DMS153 treated with DMSO at 0.1 percent for 48 hours (cell line): ENCODE measurements around the gene LRRC3.

Experiments
- DNase-seq: peaks from one replicate; lab custom pipeline; 2025; ENCODE audit not compliant: unreplicated experiment; lab: John Stamatoyannopoulos, UW

Gene LRRC3

GRCh38 chr21:44456214-44456914 lies 1.1 kb downstream of the LRRC3 start:
- no peak for DNase-seq

- DNase-seq = no peak
Measured at GRCh38 chr21:44456915-44457736, 1.8 kb downstream of the LRRC3 start.

GRCh38 chr21:44458971-44459711 lies 3.8 kb downstream of the LRRC3 start:
- no peak for DNase-seq

GRCh38 chr21:44459712-44460440 lies 4.6 kb downstream of the LRRC3 start:
- no peak for DNase-seq

- no peak for DNase-seq
Measured at GRCh38 chr21:44460441-44460755, 5.1 kb downstream of the LRRC3 start.

- DNase-seq = no peak
Measured at GRCh38 chr21:44461005-44461404, 5.7 kb downstream of the LRRC3 start.

- no peak for DNase-seq
Measured at GRCh38 chr21:44461464-44462001, 6.2 kb downstream of the LRRC3 start.

- DNase-seq = no peak
Measured at GRCh38 chr21:44462086-44462833, 7.0 kb downstream of the LRRC3 start.

GRCh38 chr21:44462834-44463200 lies 7.5 kb downstream of the LRRC3 start:
- no peak for DNase-seq

GRCh38 chr21:44463724-44464123 lies 8.4 kb downstream of the LRRC3 start:
- no peak for DNase-seq

- no peak for DNase-seq
Measured at GRCh38 chr21:44464351-44464750, 9.0 kb downstream of the LRRC3 start.

- no peak for DNase-seq
Measured at GRCh38 chr21:44466351-44466954, 11.1 kb downstream of the LRRC3 start.

- no peak for DNase-seq
Measured at GRCh38 chr21:44466996-44467858, 11.9 kb downstream of the LRRC3 start.

GRCh38 chr21:44467859-44468195 lies 12.5 kb downstream of the LRRC3 start:
- no peak for DNase-seq

GRCh38 chr21:44471341-44471740 lies 16.0 kb downstream of the LRRC3 start:
- no peak for DNase-seq

- no peak for DNase-seq
Measured at GRCh38 chr21:44471996-44472395, 16.7 kb downstream of the LRRC3 start.

- DNase-seq = no peak
Measured at GRCh38 chr21:44473915-44474555, 18.7 kb downstream of the LRRC3 start.

GRCh38 chr21:44475266-44475845 lies 20.0 kb downstream of the LRRC3 start:
- no peak for DNase-seq
